ENCODE results near the gene GALK1. TPM values are rescaled to one million over a fixed set of nuclear protein-coding genes. Genes with fewer than 3 reads are reported as not detected.

GALK1 gene
- total and polyA plus RNA-seq, 2 of the 13 experiments (the other 11 are each of a cell fraction or from before 2014, with no cell fraction given), result 59.9 to 93.6 TPM

DNA sequence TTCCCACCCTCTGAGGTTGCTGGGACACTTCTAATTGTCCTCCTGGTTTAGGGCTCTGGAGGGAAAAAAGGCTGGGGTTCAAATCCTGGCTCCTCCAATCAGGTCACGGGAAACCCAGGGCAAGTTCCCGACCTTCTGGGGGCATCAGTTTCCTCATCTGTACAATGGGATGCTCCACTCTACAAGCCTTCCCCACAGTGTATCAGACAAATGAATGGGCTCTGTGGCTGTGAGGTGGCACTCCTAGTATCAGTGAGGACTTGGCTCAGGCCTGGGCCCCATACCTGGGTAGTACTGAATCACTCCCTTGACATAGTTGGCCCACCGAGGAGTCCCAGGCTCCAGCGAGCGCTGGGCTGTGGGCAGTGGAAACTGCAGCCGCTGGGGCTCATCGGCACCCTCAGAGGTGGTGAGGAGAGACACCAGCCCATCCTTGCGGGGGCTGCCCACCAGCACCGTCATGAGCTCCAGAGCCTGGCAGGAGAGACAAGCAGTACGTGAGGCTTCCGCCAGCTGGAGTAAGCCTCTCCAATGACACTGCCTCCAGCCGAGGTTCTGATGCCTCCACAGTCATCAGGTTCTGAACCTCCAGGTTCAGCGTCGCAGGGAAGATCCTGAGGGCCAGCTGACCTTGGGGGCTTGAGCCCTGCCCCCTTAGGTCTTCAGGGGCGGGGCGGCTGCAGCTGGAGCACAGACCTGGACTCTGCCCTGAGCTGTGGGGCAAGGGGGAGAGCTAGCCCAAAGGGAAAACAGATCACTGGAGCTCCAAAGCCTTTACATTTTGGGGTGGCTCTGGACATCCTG is 1.2 kb downstream of the GALK1 start (continued):
- TF ChIP-seq, protein P1, sequence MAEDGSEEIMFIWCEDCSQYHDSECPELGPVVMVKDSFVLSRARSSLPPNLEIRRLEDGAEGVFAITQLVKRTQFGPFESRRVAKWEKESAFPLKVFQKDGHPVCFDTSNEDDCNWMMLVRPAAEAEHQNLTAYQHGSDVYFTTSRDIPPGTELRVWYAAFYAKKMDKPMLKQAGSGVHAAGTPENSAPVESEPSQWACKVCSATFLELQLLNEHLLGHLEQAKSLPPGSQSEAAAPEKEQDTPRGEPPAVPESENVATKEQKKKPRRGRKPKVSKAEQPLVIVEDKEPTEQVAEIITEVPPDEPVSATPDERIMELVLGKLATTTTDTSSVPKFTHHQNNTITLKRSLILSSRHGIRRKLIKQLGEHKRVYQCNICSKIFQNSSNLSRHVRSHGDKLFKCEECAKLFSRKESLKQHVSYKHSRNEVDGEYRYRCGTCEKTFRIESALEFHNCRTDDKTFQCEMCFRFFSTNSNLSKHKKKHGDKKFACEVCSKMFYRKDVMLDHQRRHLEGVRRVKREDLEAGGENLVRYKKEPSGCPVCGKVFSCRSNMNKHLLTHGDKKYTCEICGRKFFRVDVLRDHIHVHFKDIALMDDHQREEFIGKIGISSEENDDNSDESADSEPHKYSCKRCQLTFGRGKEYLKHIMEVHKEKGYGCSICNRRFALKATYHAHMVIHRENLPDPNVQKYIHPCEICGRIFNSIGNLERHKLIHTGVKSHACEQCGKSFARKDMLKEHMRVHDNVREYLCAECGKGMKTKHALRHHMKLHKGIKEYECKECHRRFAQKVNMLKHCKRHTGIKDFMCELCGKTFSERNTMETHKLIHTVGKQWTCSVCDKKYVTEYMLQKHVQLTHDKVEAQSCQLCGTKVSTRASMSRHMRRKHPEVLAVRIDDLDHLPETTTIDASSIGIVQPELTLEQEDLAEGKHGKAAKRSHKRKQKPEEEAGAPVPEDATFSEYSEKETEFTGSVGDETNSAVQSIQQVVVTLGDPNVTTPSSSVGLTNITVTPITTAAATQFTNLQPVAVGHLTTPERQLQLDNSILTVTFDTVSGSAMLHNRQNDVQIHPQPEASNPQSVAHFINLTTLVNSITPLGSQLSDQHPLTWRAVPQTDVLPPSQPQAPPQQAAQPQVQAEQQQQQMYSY (CRISPR knock-in tag; IDR thresholded peaks at IDR 0.05), result no peak
- TF ChIP-seq ZNF331 (CRISPR knock-in tag; IDR thresholded peaks at IDR 0.05), result peak; percentile 69; the same call in 1 of the 2 replicates
- TF ChIP-seq, protein P2, sequence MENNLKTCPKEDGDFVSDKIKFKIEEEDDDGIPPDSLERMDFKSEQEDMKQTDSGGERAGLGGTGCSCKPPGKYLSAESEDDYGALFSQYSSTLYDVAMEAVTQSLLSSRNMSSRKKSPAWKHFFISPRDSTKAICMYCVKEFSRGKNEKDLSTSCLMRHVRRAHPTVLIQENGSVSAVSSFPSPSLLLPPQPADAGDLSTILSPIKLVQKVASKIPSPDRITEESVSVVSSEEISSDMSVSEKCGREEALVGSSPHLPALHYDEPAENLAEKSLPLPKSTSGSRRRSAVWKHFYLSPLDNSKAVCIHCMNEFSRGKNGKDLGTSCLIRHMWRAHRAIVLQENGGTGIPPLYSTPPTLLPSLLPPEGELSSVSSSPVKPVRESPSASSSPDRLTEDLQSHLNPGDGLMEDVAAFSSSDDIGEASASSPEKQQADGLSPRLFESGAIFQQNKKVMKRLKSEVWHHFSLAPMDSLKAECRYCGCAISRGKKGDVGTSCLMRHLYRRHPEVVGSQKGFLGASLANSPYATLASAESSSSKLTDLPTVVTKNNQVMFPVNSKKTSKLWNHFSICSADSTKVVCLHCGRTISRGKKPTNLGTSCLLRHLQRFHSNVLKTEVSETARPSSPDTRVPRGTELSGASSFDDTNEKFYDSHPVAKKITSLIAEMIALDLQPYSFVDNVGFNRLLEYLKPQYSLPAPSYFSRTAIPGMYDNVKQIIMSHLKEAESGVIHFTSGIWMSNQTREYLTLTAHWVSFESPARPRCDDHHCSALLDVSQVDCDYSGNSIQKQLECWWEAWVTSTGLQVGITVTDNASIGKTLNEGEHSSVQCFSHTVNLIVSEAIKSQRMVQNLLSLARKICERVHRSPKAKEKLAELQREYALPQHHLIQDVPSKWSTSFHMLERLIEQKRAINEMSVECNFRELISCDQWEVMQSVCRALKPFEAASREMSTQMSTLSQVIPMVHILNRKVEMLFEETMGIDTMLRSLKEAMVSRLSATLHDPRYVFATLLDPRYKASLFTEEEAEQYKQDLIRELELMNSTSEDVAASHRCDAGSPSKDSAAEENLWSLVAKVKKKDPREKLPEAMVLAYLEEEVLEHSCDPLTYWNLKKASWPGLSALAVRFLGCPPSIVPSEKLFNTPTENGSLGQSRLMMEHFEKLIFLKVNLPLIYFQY (CRISPR knock-in tag; IDR thresholded peaks at IDR 0.05; ENCODE audit: borderline replicate concordance), result peak; percentile 87
- no peak for TF ChIP-seq LCORL (IDR thresholded peaks at IDR 0.05)
- peak; percentile 92 for TF ChIP-seq LCORL (CRISPR knock-in tag; IDR thresholded peaks at IDR 0.05)
- TF ChIP-seq ZNF761 (CRISPR knock-in tag; conservative IDR thresholded peaks at IDR 0.05), result no peak; the same call in 1 of the 2 replicates
- TF ChIP-seq KDM4B (CRISPR knock-in tag; IDR thresholded peaks at IDR 0.05), result 0 out of 2 replicates have a peak, but pooled peaks have one; percentile 21
- 0 out of 2 replicates have a peak, but pooled peaks have one; percentile 16 for TF ChIP-seq ZBTB38 (CRISPR knock-in tag; IDR thresholded peaks at IDR 0.05)
- TF ChIP-seq, protein P3, sequence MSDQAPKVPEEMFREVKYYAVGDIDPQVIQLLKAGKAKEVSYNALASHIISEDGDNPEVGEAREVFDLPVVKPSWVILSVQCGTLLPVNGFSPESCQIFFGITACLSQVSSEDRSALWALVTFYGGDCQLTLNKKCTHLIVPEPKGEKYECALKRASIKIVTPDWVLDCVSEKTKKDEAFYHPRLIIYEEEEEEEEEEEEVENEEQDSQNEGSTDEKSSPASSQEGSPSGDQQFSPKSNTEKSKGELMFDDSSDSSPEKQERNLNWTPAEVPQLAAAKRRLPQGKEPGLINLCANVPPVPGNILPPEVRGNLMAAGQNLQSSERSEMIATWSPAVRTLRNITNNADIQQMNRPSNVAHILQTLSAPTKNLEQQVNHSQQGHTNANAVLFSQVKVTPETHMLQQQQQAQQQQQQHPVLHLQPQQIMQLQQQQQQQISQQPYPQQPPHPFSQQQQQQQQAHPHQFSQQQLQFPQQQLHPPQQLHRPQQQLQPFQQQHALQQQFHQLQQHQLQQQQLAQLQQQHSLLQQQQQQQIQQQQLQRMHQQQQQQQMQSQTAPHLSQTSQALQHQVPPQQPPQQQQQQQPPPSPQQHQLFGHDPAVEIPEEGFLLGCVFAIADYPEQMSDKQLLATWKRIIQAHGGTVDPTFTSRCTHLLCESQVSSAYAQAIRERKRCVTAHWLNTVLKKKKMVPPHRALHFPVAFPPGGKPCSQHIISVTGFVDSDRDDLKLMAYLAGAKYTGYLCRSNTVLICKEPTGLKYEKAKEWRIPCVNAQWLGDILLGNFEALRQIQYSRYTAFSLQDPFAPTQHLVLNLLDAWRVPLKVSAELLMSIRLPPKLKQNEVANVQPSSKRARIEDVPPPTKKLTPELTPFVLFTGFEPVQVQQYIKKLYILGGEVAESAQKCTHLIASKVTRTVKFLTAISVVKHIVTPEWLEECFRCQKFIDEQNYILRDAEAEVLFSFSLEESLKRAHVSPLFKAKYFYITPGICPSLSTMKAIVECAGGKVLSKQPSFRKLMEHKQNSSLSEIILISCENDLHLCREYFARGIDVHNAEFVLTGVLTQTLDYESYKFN (CRISPR knock-in tag; conservative IDR thresholded peaks at IDR 0.05), result peak; percentile 93
- peak; percentile 78; the same call in 1 of the 2 replicates for TF ChIP-seq ZFP1 (CRISPR knock-in tag; IDR thresholded peaks at IDR 0.05)
- 0 out of 2 replicates have a peak, but pooled peaks have one; percentile 20 for TF ChIP-seq ZNF737 (CRISPR knock-in tag; IDR thresholded peaks at IDR 0.05; ENCODE audit: borderline replicate concordance)
- TF ChIP-seq, protein P4, sequence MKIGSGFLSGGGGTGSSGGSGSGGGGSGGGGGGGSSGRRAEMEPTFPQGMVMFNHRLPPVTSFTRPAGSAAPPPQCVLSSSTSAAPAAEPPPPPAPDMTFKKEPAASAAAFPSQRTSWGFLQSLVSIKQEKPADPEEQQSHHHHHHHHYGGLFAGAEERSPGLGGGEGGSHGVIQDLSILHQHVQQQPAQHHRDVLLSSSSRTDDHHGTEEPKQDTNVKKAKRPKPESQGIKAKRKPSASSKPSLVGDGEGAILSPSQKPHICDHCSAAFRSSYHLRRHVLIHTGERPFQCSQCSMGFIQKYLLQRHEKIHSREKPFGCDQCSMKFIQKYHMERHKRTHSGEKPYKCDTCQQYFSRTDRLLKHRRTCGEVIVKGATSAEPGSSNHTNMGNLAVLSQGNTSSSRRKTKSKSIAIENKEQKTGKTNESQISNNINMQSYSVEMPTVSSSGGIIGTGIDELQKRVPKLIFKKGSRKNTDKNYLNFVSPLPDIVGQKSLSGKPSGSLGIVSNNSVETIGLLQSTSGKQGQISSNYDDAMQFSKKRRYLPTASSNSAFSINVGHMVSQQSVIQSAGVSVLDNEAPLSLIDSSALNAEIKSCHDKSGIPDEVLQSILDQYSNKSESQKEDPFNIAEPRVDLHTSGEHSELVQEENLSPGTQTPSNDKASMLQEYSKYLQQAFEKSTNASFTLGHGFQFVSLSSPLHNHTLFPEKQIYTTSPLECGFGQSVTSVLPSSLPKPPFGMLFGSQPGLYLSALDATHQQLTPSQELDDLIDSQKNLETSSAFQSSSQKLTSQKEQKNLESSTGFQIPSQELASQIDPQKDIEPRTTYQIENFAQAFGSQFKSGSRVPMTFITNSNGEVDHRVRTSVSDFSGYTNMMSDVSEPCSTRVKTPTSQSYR (CRISPR knock-in tag; IDR thresholded peaks at IDR 0.05; ENCODE audit: borderline replicate concordance), result peak; percentile 89

Data from HepG2 (cell line).